HG03095 (cell line): ENCODE results near the gene ANO10.
"Not testable (repeated sequence)": the region's sequence is repeated elsewhere in the genome, so short reads cannot be mapped to it uniquely, and the experiment has no call there.

Experiments
- ATAC-seq: cut with Tn5 transposase; IDR thresholded peaks from one replicate; pipeline ENCODE4 v1.9.1; 2021; ENCODE audit warnings: moderate library complexity; ENCODE audit not compliant: unreplicated experiment

The ANO10 gene

DNA sequence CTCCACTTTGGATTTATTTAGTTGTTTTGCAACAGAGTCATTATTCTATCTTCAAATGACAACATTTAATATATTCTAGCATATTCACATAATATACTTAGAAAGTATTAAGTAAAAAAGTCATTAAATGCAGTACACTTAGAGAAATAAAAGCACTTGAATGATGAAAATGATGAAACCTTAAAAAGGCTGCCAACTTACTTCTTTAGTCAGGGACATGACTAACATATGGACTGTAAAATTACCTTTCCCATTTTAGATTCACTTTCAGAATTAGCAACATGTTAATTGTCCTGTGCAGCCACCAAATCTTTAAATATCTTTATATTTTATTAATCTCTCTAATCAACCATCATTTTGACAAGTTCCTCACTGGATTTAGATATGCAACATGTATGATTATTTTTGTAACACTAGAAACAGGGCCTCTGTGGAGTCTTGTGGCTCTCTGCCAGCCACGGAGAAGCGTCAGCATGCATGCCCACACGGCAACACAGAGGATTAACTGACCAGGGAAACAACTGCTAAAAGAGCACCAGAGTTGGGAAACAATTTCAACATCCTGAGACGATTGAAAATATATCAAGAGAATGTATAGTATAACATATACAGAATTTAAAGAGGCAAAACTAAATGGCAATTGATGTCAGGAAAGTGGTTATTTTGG, 95.7 kb downstream of the ANO10 start:
- no peak for ATAC-seq

DNA sequence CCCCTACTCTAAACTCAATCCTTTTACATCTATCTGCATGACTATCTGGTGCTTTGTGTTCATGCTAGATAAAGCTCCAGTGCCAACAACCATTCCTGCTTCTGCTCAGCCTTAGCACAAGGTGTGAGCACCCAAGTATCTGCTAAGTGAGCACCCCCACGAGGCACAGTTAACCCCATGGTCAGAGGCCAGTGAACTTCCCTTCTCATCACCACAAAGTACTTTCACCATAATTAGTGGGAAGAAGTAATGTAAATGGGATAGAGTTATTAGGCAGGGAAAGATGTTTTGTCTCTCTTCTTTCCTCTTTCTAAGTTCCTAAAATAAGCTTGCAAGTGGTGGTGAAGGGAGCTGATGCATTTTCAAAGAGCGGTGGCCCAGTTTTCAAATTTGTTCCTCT, 96.4 kb downstream of the ANO10 start:
- ATAC-seq = no peak

DNA sequence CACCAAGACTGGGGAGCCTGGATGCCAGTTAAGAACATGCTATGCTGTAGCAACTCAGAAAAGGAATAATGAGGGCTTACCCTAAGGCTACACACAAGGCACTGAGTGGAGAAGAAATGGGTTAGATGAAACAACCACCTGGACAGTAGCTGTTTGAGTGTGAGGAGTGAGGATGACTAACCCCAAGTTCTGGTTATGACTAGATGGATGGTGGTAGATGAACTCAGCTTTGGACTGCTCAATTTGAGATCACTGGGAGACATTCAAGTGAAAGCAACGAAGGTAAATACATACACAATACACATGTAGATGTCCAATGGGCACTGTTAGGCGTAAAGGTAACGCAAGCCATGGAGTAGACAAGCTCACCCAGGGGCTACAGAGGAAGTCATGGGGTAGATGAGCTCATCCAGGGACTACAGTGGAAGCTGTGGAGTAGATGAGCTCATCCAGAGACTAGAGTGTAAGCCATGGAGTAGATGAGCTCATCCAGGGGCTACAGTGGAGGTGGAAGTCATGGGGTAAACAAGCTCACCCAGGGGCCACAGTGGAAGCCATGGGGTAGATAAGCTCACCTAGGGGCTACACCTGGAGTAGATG, 98.3 kb downstream of the ANO10 start:
- peak; percentile 81 for ATAC-seq

DNA sequence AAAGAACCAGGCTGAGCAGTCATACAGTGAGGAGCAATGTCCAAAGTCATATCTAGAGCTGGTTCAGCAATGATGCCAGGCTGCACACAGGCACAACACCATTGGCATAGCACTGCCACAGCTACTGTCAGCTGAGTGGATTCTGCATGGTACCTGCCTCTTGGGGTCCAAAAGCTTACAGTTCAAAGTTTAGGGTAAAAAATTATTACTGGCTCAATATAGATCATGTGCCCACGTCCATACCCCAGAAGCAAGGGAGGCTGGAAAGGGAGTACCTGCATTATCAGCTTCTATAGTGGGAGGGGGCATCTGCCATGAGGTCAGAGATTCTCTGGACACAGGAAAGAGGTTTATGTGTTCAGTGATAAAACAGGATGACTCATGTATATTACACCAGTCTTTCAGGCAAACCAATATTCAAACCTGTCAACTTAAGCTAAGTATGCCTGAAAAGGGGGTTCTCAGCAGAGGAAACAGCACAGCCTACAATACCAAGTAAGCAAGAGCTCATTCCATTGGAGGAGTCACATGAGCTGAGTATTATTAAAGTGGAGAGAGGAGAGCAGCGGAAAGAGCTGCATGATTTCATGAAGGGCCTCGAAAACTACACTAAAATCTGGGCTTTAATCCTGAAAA, 99.0 kb downstream of the ANO10 start:
- no peak for ATAC-seq

DNA sequence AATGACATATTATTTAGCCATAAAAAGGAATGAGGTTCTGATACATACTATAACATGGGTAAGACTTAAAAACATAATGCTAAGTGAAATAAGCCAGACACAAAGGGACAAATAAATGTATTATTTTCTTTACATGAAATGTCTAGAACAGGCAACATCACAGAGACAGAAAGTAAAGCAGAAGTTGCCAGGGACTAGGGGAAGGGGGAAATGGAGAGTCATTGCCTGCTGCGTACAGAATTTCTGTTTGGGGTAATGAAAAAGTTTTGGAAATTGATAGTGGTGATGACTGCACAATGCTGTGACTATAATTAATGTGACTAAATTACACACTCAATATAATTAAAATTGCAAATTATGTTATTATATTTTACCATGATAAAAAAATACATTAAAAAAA, 99.9 kb downstream of the ANO10 start:
- ATAC-seq = no peak

DNA sequence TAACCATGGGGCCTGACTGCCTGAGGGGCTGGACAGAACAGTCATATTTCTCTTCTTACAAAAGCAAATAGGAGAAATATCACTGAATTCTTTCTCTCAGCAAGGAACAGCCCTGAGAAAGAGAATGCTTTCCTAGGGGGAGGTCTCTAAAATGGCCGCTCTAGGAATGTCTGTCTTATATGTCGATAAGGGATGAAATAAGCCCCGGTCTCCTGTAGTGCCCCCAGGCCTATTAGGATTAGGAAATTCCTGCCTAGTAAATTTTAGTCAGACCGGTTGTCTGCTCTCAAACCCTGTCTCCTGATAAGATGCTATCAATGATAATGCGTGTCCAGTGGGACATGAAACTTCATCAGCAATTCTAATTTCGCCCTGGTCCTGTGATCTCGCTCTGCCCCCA, 103.3 kb downstream of the ANO10 start:
- ATAC-seq = not testable (repeated sequence)

DNA sequence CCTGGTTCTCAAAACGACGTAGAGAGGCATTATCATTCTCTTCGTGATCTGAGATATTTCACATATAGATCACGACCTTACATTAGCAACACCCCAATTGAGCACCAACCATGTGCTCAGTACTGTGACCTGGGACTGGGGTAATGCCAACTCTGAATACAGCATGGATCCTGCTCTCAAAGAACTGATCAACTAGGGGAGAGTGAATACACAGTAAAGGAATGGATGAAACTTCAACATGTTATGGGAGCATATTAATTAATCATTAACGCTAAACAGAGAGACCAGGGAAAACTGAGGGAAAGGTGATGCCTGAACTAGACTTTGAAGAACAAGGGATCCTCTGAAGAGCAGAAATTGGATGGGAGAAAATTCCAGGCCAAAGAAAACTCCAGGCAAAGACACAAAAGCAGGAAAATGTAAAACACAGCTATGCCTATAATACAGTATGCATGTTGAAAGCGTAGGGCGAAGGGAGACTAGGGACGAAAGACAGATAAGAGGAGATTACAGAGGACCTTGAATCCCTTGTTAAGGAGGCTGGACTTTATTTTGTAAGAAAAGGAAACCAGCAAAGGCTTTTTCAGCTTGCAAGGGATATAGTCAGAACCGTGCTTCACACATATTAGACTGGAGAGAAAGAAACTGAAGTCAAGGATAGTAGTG, 105.7 kb downstream of the ANO10 start:
- ATAC-seq = no peak

DNA sequence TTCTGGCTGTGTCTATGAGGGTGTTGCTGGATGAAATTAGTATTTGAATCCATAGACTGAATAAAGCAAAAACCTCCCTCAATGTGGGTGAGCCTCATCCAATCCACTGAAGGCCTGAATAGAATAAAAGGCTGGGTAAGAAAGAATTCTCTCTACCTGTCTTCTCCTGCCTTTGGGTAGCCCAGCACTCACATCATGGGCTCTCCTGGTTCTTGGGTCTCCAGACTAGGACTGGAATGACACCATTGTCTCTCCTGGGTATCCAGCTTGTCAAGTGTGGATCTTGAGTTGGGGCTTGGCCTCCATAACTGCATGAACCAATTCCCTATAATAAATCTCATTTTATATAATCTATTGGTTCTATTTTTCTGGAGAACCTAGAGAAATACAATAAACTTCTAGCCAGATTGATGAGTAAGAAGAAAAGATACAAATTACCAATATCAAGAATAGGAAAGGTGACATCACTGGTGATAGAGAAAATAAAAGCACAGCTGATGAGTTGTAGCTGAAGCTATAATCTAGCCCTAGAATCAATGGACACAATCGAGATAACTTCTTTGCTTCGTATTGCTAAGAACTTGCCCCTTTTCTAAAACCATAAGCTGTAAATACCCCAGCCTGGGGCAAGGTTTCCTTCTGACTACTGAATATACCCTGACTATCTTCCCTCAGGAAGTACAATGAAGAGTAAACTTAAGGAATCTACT, 106.4 kb downstream of the ANO10 start:
- ATAC-seq = no peak

DNA sequence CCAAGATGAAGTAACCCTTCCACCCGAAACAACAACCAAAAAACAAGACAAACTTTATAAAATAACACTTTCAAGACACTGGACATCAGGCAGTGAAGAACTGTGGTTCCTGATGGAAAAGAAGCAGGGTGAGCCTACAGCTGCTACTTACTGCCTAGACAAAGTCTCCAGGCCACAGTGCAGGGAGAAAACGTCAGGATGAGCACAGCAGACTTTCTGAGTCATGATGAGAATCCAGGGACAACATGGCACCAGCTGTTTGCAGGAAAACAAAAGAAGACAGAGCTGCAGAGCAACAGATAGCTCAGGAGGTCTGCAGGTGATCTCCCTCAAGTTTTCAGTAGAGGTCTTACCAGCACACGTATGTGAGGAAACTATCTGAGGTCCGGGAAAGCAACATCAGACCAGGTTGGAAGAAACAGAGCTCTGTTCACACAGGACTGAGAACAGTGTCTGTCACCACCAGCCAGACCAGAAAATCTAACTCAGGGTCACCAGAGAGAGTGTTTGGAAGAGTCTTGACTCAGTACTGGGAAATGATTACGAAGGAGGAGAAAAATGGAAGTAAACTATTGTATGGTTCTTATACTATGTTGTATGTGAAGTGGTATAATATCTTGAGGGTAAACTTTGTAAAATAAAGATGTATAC, 108.9 kb downstream of the ANO10 start:
- ATAC-seq = no peak

DNA sequence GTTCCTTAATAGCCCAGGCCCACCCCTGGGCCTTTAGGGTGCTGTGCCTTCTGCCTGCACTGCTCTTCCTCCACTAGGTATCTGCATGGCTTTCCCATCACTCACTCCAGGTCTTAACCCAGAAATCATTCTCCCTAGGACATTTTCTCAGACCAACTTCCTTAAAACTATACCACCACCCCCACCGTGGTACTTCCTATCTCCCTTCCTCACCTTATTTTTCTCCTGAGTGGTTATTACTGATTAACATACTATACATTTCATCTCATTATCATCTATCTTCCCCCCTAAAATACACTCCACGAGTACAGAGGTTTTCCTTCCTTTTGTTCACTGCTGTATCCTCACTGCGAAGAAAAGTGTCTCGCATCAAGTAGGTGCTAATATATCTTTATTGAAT, 115.2 kb downstream of the ANO10 start:
- ATAC-seq = no peak

DNA sequence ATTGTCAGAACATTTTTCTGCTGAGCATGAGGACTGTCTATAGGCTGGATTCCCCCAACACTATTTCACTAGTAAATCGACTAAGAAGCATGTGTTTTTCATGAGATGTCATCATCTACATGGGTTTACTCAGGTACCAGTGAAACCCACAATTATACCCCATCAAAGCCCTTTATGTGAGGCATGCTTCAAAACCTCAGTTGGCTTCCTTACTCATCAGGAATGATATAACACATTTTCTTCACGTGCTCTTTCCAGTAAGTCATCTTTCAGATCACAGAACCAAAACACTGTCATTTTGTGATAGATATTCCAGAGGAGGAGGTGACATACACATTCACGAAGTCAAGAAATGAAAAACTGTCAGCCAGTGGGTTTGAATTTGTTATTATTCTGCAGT, 116.5 kb downstream of the ANO10 start:
- no peak for ATAC-seq

DNA sequence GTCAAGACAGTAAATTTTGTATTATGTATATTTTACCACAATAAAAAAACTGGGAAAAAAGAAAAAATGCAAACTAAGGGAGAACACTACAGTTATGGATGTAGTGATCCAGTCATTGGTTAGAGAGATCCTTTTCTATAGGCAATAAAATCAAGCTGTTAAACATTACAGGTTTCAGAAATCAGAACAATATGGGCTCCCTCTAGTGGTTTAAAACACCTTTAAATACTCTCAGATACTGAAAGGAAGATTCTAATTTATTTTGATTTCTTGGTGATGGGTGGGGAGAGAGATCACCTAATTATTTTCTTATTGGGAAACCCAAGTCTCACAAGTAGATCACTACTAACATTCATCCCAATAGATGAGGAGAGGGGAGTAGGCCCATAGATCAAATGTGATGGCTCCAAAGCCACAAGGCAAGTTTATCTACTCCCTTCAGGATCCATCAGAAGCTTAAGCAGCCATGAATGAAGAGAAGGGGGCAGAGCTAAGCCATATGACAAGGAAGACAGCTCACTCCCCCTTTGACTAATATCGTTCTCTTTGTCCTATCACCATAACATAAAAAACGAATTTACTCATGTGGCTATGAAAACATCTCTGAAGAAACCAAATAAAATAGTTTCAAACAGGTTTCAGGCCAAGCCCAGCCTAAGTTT, 118.6 kb downstream of the ANO10 start:
- ATAC-seq = no peak

DNA sequence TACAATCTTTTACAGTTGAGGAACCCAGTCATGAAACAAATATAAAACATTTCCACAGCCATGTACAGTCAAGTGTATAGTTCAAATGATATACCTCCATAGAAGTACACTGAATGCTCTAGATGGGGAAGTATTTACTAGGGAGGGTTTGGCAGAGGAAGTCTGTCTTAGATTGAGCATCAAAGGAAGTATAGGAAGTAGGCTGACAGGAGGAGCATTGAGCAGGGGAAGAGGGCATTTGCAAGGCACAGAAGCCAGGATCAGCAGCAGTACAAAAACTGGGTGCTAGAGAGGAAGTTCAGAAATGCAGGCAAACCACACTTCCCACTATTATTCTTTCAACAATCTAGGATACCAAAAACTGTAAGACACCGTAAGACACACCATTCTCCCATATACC, 122.6 kb downstream of the ANO10 start:
- ATAC-seq = no peak

DNA sequence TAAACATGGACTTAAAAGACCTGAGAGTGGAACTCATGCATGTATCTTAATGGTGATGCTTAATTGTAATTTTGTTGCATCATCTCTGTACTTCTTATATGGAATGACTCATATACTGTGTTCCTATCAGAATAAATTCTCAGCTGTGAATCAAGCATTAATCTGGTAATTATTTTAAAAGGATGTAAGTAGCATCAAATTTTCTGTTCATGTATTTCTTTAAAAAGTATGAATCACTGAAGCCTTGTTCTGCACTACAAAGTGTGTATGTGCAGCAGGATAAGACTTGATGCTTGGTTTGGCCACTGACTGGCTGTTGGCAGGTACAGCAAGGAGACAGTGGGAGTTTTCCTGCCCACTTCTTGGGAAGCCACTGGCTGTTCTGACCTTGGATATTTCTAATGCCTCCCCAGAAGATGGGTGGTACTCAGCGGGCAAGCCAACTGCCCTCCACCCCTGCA, 123.9 kb downstream of the ANO10 start:
- ATAC-seq = no peak

DNA sequence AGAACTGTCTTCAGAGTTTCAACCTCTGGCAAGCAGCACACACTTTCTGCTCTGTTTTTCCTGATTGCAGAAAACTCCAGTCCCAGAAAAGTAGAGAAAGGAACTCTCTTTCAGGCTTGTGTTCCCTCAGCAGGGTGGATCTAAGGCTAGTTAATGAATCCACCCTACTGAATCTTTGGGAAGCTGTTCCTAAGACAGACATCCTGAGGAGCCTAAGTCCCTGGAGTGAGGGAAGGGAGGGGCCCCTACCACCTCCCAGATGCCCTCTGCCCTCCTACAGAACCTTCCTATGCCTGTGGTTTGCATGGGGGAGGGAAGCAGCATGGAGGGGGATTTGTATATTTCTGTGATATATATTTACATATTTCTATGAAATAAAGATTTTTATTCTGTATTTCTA, 124.4 kb downstream of the ANO10 start:
- ATAC-seq = no peak

DNA sequence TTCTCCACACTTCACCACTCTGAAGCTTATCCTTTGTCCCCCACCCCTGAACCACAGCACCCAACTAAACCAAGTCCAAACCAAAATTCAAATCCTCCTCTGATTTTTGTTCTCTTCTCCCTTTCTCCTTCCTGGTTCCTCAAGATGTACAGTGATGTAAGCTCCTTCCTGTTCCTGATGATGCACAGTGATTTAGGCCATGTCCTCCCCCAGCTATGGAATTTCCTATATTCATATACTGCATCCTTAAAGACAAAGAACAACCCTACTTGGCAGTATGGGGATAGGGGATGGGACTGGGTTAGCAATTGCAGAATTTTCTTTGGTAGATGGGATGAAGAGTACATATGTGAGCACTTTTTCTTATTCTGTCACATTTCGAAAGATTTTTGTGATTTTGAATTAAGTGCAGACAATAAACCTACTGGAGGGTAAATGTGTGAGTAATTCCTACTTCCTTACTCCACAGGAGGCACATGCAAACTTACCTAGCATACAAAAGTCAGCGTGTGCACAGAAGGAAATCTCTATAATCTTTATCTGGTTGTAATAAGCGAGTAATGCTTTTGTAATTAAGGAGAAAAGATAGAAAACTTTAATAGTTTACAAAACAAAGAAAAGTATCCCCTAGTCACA, 125.0 kb downstream of the ANO10 start:
- no peak for ATAC-seq

DNA sequence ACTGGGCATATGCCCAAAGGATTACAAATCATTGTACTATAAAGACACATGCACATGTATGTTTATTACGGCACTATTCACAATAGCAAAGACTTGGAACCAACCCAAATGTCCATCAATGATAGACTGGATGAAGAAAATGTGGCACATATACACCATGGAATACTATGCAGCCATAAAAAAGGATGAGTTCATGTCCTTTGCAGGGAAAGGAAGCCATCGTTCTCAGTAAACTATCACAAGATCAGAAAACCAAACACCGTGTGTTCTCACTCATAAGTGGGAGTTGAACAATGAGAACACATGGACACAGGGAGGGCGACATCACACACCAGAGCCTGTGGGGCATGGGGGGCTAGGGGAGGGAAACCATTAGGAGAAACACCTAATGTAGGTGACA, 128.9 kb downstream of the ANO10 start:
- ATAC-seq = not testable (repeated sequence)

DNA sequence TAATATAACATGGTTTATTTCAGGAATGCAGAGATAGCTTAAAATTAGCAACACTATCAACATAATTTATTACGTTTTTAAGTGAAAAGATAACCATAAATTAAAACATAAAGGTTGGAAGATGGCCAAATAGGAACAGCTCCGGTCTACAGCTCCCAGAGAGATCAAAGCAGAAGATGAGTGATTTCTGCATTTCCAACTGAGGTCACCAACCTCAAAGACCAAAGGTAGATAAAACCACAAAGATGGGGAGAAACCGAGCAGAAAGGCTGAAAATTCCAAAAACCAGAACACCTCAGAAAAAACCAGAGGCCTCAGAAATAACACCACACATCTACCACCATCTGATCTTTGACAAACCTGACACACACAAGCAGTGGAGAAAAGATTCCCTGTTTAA, 130.0 kb downstream of the ANO10 start:
- not testable (repeated sequence) for ATAC-seq

DNA sequence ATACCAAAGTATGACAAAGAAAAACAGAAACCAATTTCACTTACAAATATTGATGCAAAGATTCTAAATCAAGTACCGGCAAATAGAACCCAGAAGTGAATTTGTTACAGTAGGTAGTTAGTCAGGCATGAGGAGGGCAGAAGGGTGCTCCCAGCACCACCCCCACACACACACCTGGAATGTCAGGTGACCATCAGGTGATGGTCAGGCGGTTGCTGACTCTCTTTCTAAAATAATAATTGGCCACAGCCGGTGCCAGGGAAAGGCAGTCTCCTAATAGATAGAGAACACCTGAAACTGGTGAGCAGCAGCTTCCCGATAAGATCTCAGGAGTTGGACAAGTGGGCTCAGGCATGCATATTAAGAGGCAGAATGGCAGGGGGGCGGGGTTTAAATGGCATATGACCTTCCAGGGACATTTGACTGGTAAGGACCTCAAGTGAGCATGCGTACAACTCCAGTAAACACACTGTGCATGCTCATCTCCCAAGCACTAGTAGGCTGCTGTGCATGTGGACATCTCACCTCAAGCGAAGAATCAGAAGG, 131.1 kb downstream of the ANO10 start:
- ATAC-seq = no peak
